NOMO-1 (cell line): Measurements from ENCODE around the gene NGEF.

Experiments used
- DNase-seq, 2 experiments: peaks; one replicate each; lab custom pipeline; 2025; ENCODE audit not compliant: unreplicated experiment in 2 of 2; lab: John Stamatoyannopoulos, UW

The NGEF gene

DNA sequence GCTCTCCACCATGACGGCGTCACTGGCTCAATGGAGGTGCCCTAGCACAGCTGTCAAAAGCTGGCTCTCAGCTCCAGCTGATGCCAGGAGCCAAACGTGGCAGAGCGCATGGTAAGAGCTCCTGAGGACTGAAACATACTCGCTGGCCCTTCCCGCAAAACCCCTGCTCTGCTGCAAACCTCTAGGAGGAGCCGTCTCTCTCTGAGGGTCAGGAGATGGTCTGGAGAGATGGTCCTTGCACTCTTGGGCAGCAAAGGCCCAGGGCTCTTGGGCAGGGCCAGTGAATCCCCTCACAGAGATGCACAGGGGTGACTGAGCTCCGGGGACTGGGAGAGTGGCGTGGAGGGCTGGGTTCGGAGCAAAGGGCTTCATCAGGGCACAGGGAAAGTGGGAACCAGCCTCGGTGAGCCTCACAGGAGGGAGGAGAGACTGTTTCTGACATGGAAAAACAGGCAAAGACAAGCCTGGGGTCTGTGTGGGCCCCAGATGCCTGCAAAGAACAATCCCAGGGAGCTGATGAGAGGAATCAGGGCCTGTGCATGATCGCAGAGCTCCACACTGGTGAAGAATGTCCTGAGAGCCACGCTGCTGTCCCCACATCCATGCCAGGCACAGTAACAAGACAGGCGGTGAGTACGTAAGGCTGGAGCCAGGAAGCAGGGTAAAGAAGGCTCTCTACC lies 125.7 kb downstream of the NGEF start:
- DNase-seq: no peak

DNA sequence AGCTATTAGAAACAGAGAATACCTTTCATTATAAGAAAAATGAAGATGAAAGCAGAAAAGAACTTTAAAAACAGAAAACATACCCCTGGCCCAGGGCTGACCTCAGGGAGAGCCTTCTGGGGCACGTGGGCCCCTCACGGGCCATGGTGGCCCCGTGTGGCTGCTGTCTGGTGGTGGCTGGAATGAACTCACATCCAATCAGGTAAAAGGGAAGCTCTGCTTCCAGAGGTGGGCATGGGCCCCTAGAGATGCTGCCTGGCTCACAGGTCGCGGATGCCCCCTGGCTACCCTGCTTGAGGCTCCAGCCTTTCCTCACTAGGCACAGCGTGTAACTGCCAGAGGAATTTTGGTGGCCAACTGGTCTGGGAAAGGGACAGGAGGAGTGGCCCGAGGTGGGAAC lies 126.4 kb downstream of the NGEF start:
- no peak for DNase-seq

DNA sequence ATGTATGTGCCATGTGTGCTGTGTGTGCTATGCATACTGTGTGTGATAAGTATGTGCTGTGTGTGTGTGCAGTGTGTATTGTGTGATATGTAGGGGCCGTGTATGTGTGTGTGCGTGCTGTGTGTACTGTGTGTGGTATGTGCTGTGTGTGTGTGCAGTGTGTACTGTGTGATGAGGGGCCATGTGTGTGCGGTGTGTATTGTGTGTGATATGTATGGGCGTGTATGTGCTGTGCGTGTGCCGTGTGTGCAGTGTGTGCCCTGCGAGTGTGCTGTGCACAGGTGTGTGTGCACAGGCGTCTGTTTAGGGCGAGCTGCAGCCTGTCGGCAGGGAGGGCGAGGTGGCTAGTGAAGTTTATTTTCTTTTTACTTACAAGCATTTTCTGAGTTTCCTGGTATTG lies 126.9 kb downstream of the NGEF start:
- DNase-seq: no peak

DNA sequence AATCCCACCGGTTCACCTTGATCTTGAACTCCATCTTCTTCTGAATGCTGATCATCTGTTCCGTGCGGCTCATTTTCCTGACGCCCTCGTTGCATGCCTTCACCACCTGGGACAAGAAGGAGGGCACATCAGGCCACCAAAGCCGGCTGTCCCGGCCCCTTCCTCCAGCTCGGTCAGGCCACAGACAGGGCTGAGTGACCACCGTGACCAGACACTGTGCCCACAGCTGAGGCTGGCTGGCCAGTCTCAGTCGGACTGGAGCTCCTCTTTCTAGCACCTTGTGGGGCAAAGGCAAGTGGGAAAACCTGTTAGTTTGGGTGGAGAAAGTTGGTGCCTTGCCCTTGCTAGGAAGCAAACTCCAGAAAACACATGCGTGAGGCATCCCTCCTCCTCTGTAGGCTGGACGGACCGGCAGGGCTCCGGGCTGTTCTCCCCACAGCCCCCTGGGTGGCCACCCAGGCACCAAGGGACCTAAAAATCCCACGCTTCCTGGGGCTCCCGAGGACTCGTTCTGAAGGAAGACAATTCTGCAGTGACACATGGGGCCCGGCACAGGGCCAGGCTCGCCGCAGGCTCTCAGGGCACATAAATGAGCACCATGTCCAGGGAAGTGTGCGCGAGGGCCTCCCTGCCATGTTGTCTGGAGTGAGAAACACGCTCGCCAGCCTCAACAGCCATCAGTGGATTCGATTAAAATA lies 127.6 kb downstream of the NGEF start:
- DNase-seq: no peak

DNA sequence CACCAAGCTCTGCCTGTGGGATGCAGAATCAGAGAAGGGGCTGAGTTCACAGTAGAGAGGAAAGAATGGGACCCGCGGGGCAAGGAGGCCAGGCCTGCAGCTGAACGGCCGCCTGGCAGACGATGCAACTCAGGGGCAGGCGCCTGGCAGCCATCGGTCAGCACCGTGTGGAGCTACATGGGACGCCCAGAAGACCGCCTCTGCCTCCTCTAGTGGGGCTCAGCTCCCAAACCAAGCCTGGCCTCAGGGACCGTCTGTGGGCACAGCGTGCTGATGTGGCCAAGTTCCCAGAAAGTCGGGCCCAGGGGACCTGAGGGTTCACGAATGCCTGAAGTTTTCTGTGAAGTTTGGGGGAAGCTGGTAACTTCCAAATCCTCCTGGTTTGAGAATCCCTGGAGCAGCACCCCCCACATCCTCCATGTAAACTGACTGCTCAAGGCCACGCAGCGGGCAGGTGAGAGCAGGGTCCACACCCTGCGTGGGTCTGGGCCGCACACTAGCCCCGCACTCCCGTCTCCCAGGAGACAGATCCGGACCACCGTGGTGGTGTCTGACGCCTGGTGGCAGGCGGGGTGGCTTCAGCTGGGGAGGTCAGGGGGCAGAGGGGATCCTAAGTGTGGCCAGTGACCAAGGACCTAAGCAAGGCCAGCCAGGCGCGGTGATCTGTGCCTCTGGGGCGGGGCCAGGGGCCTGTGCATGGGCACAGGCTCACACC lies 128.3 kb downstream of the NGEF start:
- DNase-seq: no peak

DNA sequence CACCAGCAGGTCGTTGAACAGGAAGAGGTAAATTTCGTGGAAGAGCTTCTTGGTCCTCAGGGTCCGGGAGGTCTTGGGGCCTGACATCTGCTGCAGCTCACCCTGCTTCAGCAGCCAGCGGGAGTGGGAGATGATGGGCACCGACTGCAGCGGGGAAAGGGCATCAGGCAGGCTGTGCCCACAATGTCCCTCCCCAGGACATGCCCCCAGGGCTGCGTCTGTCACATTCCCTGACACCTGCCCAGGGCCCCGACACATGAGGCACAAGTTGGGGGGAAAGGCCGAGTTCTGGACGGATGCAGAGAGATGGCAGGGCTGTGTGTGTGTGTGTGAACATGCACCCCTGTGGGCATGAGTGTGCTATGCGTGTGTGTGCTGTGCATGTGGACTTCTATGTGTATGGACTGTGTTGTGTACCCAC lies 129.0 kb downstream of the NGEF start:
- DNase-seq: no peak

DNA sequence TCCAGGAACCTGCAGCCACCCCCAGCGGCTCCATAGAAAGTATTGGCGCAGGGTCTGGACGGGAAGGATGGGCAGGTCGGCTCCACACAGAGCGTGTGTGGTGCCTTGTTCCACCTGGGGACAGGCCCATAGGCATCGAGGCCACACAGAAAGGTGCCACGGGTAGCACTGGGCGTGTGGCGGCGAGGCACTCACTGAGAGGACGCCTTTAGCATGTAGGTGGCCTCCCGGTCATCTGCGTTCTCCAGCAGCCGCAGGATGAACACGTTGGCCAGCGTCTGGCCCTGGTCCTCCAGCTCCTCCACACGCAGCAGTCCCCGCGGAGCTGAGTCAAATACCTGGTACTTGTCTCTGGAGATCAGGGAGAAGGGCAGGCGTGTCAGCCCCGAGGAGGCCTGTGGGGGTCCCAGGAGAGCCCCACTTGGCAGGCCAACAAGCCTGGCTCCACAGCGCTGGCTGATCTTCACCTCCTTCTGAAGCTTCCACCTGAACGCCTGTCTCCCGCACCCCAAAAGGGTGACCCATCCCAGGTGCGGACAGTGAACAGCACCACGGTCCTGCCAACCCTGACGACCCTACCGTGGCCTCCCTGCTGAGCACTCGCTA lies 129.8 kb downstream of the NGEF start:
- DNase-seq: no peak

- DNase-seq: no peak
Observed at GRCh38 chr2:232882505-232883115, 130.4 kb downstream of the NGEF start.

- no peak for DNase-seq
Observed at GRCh38 chr2:232882085-232882484, 131.0 kb downstream of the NGEF start.

- no peak for DNase-seq
Observed at GRCh38 chr2:232880764-232881351, 132.2 kb downstream of the NGEF start.

- no peak for DNase-seq
Observed at GRCh38 chr2:232879618-232880494, 133.2 kb downstream of the NGEF start.

GRCh38 chr2:232878855-232879617 lies 134.0 kb downstream of the NGEF start:
- no peak for DNase-seq

DNA sequence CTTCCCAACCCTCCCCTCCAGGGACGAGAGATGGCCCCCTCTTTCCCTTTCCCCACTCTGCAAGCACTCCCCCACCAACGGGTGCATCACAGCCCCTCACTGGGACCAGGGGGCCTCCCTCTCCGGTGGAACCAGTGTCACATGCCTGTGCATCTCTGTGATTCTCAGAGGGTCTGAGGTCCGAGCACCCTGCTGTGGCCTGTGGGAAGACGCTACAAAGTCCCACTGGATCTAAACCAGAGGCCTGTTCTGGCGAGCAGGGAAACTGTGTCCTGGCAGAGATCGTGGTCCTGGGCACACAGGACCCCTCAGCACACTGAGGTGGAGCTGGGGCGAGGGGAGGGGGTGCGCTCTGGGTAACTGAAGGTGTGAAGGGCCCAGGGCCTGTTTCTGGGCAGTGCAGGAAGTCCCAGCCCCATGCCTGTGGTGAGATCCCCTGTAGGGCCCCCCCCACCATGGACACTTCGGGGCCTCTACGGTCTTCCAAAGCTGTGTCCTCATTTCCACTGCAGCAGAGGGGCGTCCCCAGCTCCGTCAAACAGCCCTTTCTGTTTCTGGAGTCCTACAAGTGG lies 135.0 kb downstream of the NGEF start:
- no peak for DNase-seq

GRCh38 chr2:232876978-232877441 lies 136.0 kb downstream of the NGEF start:
- no peak for DNase-seq

GRCh38 chr2:232876161-232876977 lies 136.7 kb downstream of the NGEF start:
- peak in 1 of 2 experiments; percentile 29 for DNase-seq

DNA sequence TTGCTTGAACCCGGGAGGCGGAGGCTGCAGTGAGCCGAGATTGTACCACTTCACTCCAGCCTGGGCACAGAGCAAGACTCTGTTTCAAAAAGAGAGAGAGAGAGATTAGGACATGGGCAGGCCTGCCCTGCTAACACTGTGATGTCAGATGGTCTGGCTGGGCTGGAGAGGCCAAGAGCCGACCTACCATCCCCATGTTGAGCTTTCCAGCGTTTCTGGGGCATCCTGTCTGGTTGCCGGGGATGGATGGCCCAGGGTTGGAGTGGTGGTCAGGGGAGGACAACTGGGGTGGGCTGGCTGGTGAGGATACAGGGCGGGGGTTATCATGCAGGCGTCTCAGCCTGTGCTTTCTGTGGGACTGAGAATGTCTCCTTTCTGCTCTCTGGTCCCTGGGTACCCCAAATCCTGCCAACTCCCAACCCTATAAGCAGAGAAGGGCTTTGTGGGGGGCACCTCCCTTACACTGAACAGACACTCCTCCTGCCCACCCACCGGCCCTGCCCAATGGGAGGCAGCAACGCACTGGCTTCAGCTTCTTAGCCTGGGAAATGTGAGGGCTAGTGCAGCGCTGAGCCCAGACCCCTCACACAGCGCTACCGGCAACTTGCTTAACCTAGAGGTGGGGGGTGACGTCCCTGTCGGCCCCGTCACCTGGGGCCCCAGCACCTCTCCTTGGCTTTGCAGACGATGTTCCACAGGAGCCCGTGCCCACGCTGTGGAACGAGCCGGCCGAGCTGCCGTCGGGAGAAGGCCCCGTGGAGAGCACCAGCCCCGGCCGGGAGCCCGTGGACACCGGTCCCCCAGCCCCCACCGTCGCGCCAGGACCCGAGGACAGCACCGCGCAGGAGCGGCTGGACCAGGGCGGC lies 137.6 kb downstream of the NGEF start:
- no peak for DNase-seq
